Measurements from ENCODE around the gene NUMB. TPM values are rescaled to one million over a fixed set of nuclear protein-coding genes. Genes with fewer than 3 reads are reported as not detected.

Gene NUMB
- total and polyA plus RNA-seq, 4 donors = 39.4 to 100 (median 87.8) TPM

- no peak overlapping the region for H3K27ac ChIP-seq (ENCODE audit: low read depth in 1 of 2, low read length in 1 of 2)
- peaks cover 0 to 22% (median 16%) of the 10 kb centered on the region in 3 donors for H3K27me3 ChIP-seq (ENCODE audit: control insufficient read depth in 3 of 3, insufficient read depth in 3 of 3, low read length in 2 of 3)
- ATAC-seq (ENCODE audit: insufficient read depth, low FRiP score) = no peak
- TF ChIP-seq CTCF (IDR thresholded peaks at IDR 0.05; ENCODE audit: control extremely low read depth, extremely low read depth) = no peak
- H3K9me3 ChIP-seq (ENCODE audit: control insufficient read depth in 4 of 4, insufficient read depth in 3 of 4, low read length in 3 of 4) = peaks cover 0 to 2% (median 0%) of the 10 kb centered on the region in 4 donors
- H3K9ac ChIP-seq (ENCODE audit: insufficient read depth in 1 of 2, low read length in 2 of 2) = no peak overlapping the region
- H3K4me1 ChIP-seq (ENCODE audit: control insufficient read depth in 5 of 5, insufficient read depth in 5 of 5, low read length in 5 of 5) = peaks cover 0 to 60% (median 24%) of the 10 kb centered on the region in 5 donors
- no peaks in the 10 kb centered on the region for H3K36me3 ChIP-seq (ENCODE audit: control insufficient read depth in 4 of 4, insufficient read depth in 4 of 4, low read length in 4 of 4)
- DNase-seq = peak; percentile 76 to 86 (median 83)
- WGBS, 2 donors = 58 to 65% methylated on average over 6 of the region's 6 CpGs
- H3K4me3 ChIP-seq = no peak overlapping the region
These were observed 222.7 kb downstream of the NUMB start for GRCh38 chr14:73235531-73236155.

DNA sequence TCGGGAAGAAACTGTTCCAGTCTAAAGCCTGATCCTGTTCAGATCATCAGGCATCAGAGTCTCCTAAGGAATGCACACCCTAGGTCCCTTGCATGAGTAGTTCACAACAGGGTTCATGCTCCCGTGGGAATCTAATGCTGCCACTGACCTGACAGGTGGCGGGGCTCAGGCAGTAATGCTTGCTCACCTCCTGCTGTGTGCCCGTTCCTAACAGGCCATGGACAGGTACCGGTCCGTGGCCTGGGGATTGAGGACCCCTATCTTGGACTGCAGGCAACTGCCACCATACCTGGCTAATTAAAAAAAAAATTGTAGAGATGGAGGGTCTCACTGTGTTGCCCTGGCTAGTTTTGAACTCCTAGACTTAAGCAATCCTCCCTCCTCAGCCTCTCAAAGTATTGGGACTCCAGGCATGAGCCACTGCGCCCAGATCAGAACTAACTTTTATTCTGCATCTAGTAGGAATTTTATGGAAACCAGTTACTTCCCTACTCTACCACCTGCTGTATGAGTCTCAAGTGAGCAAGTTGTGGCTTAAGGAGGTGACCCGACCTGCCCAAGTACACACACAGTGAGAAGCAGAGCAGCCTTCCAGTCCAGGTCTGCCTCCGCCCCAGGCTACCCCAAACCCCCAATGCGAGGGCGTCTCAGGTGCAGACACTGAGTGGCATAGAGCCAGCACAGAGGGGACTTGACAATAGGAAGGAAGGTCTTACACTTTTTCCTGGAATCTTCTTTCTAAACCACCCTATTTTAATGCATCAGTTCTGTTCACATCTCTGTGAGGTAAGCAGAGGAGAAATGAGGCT lies 223.6 kb downstream of the NUMB start:
- DNase-seq (no peak), ATAC-seq (ENCODE audit: insufficient read depth, low FRiP score) (no peak)
- Histone ChIP-seq H3K9me3 (ENCODE audit: control insufficient read depth in 4 of 4, insufficient read depth in 3 of 4, low read length in 3 of 4) (peaks cover 0 to 2% (median 0%) of the 10 kb centered on the region in 4 donors), H3K4me3 (no peak overlapping the region), H3K27me3 (ENCODE audit: control insufficient read depth in 3 of 3, insufficient read depth in 3 of 3, low read length in 2 of 3) (peaks cover 0 to 18% (median 13%) of the 10 kb centered on the region in 3 donors), H3K36me3 (ENCODE audit: control insufficient read depth in 4 of 4, insufficient read depth in 4 of 4, low read length in 4 of 4) (no peaks in the 10 kb centered on the region), H3K4me1 (ENCODE audit: control insufficient read depth in 5 of 5, insufficient read depth in 5 of 5, low read length in 5 of 5) (peaks cover 0 to 58% (median 21%) of the 10 kb centered on the region in 5 donors), H3K9ac (ENCODE audit: insufficient read depth in 1 of 2, low read length in 2 of 2) (no peak overlapping the region), H3K27ac (ENCODE audit: low read depth in 1 of 2, low read length in 1 of 2) (no peak overlapping the region)
- 82 to 86% methylated on average over 11 of the region's 11 CpGs for WGBS, 2 donors
- no peak for TF ChIP-seq CTCF (IDR thresholded peaks at IDR 0.05; ENCODE audit: control extremely low read depth, extremely low read depth)

DNA sequence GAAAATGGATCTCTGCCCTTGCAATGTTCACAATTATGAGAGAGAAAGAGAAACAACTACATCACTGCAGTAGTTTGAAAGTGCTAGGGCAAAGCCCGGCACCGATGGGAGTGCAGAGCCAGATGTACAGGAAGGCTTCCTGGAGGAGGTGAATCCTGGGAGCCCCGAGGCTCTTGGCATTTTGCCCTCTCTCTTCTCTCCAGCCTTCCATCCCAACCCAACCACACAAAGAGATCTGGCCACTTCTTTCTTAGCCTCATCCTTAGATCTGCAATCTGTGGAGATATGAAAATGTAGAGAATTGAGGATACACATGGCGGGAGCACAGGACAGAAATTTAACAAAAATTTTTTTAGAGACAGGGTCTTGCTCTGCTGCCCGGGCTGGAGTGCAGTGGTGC lies 224.3 kb downstream of the NUMB start:
- Histone ChIP-seq H3K36me3 (ENCODE audit: control insufficient read depth in 4 of 4, insufficient read depth in 4 of 4, low read length in 4 of 4) (no peaks in the 10 kb centered on the region), H3K9ac (ENCODE audit: insufficient read depth in 1 of 2, low read length in 2 of 2) (no peak overlapping the region), H3K4me3 (no peak overlapping the region), H3K9me3 (ENCODE audit: control insufficient read depth in 4 of 4, insufficient read depth in 3 of 4, low read length in 3 of 4) (peaks cover 0 to 2% (median 0%) of the 10 kb centered on the region in 4 donors), H3K4me1 (ENCODE audit: control insufficient read depth in 5 of 5, insufficient read depth in 5 of 5, low read length in 5 of 5) (peaks cover 0 to 53% (median 18%) of the 10 kb centered on the region in 5 donors), H3K27ac (ENCODE audit: low read depth in 1 of 2, low read length in 1 of 2) (no peak overlapping the region), H3K27me3 (ENCODE audit: control insufficient read depth in 3 of 3, insufficient read depth in 3 of 3, low read length in 2 of 3) (peaks cover 0 to 16% (median 10%) of the 10 kb centered on the region in 3 donors)
- DNase-seq (no peak), ATAC-seq (ENCODE audit: insufficient read depth, low FRiP score) (no peak)
- TF ChIP-seq CTCF (IDR thresholded peaks at IDR 0.05; ENCODE audit: control extremely low read depth, extremely low read depth) = no peak
- WGBS, 2 donors = 83 to 85% methylated on average over 5 of the region's 5 CpGs
